NCI-H2196 (cell line): ENCODE measurements around the gene GATA1.
"Not testable (repeated sequence)": the region's sequence is repeated elsewhere in the genome, so short reads cannot be mapped to it uniquely, and the experiment has no call there.

ENCODE experiments used
- DNase-seq: peaks from one replicate; lab custom pipeline; 2025; ENCODE audit not compliant: unreplicated experiment; lab: John Stamatoyannopoulos, UW

The GATA1 gene

DNA sequence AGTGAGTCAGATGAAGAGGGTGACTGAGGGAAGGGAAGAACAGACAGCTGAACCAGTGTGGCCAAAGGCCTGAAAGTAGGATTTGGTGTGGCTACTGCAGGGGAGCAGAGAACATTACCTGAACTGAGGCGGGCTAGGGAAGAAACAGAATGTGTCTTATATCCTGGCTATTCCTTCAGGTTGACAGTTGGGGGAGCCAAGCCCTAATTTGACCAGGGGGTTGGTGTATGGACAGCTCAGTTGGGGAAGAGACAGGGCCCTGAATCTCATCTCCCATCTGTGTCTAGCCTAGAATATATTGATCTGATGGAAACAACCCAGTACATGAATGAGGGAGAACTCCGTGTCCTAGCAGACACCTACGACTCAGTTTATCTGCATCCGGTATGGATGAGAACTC lies 19.7 kb downstream of the GATA1 start:
- DNase-seq: no peak

GRCh38 chrX:48813644-48814043 lies 27.3 kb downstream of the GATA1 start:
- no peak for DNase-seq

DNA sequence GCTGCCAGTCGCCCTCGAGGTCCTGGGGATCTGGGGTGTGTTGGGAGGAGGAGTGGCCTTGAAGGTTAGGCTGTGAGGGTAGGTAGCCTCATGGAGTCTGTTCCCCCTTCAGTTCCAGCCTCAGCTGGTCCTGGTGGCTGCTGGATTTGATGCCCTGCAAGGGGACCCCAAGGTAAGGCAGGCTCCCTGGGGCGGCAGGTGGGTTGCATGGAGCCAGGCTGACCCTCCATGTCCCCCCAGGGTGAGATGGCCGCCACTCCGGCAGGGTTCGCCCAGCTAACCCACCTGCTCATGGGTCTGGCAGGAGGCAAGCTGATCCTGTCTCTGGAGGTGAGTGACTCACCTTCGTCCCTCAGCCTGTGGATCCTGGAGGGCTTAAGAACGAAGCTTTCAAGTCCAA lies 28.3 kb downstream of the GATA1 start:
- no peak for DNase-seq

- no peak for DNase-seq
Observed at GRCh38 chrX:48815266-48815665, 28.9 kb downstream of the GATA1 start.

GRCh38 chrX:48816014-48816810 lies 29.8 kb downstream of the GATA1 start:
- DNase-seq: no peak

DNA sequence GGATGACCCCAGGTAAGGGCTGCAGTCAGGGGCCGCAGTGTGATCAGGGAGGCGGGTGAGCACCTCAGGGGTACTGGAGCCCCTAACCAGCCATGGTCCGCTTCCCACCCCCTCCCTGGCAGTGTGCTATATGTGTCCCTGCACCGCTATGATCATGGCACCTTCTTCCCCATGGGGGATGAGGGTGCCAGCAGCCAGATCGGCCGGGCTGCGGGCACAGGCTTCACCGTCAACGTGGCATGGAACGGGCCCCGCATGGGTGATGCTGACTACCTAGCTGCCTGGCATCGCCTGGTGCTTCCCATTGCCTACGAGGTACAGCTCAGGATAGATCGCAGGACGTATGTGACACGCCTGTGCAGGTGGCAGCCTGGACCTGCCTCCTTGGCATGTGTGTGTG lies 31.7 kb downstream of the GATA1 start:
- DNase-seq: no peak

DNA sequence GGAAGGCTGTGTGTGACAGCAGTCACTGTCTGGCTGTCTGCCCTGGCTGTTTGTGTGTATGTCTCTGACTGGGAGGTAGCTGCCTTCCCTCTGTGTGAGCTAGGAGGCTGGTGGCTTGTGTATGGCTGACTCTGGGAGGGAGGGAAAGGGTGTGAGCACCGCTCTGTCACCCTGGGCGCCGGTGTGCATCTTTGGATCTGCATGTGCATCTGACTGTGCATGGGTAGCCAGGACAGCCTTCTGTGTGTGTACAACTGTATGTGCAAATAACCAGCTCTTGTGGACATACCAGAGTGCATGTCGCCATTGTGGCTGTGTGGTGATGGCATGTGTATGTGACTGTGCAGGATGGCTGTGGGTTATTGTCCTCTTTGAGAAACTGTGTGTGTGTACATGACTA lies 32.5 kb downstream of the GATA1 start:
- DNase-seq: no peak

GRCh38 chrX:48819394-48819793 lies 33.0 kb downstream of the GATA1 start:
- DNase-seq: not testable (repeated sequence)

DNA sequence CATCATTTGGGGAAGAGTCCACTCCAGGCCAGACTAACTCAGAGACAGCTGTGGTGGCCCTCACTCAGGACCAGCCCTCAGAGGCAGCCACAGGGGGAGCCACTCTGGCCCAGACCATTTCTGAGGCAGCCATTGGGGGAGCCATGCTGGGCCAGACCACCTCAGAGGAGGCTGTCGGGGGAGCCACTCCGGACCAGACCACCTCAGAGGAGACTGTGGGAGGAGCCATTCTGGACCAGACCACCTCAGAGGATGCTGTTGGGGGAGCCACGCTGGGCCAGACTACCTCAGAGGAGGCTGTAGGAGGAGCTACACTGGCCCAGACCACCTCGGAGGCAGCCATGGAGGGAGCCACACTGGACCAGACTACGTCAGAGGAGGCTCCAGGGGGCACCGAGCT lies 36.7 kb downstream of the GATA1 start:
- DNase-seq: no peak

- DNase-seq: no peak
Observed at GRCh38 chrX:48824066-48824465, 37.7 kb downstream of the GATA1 start.

- DNase-seq: no peak
Observed at GRCh38 chrX:48826135-48826875, 39.9 kb downstream of the GATA1 start, which contains the start of gene ERAS. Gene ERAS, plus strand, starts transcription at chrX:48826513. Its CDS starts 2,611 bp downstream, at chrX:48829124.

GRCh38 chrX:48826876-48827653 lies 40.7 kb downstream of the GATA1 start:
- no peak for DNase-seq

DNA sequence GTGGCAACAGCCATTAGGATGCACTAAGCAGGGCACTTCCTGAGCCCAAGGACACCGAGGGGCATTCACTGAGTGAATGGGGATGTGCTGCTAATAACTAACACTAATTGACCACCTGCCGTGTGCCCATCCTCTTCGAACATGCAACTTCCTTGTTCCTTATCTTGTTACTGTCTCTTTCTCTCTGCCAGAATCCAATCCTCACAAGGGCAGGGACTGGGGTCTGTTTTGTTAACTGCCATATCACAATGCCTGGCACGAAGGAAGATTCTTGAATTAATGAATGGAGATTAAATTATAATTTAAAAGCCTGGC lies 41.2 kb downstream of the GATA1 start:
- DNase-seq: no peak

DNA sequence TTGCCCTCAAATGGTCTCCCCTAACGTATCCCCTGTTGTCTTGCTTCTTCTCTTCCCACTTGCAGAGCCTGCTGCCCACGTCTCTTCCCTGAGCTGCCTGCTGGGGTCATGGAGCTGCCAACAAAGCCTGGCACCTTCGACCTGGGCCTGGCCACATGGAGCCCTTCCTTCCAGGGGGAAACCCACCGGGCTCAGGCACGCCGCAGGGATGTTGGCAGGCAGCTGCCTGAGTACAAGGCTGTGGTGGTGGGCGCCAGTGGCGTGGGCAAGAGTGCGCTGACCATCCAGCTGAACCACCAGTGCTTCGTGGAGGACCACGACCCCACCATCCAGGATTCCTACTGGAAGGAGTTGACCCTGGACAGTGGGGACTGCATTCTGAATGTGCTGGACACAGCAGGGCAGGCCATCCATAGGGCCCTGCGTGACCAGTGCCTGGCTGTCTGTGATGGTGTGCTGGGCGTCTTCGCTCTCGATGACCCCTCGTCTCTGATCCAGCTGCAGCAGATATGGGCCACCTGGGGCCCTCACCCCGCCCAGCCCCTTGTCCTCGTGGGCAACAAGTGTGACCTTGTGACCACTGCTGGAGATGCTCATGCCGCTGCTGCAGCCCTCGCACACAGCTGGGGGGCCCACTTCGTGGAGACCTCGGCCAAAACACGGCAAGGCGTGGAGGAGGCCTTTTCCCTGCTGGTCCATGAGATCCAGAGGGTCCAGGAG lies 42.8 kb downstream of the GATA1 start:
- DNase-seq: no peak

GRCh38 chrX:48831136-48831908 lies 44.9 kb downstream of the GATA1 start:
- DNase-seq: no peak

GRCh38 chrX:48831909-48832291 lies 45.5 kb downstream of the GATA1 start:
- no peak for DNase-seq

DNA sequence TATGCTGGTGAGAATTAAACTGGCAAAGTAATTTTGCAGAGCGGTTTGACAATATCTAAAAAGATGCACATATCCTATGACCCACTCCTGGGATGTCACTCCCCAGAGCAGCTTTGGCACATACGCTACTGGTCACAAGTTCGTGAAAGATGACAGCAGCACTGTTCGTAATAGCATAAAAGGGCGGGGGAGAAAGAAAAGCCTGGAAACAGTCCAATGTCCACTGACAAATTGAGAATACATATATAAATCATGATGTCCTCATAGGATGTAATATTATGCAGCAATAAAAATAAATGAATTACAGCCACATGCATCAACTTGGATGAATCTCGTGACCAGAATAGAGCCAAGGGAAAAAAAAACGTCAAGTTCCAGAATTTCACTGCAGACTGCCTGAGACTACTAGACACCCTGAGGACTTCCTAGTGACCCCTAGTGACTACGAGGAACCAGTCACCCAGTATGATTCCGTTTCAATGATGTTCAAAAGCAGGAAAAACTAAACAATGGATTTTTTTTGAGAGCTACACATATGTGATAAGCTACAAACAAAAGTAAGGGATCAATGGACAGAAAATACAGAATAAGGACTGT lies 47.2 kb downstream of the GATA1 start:
- no peak for DNase-seq

- DNase-seq: no peak
Observed at GRCh38 chrX:48834383-48834709, 48.0 kb downstream of the GATA1 start.

GRCh38 chrX:48835524-48836329 lies 49.3 kb downstream of the GATA1 start, which contains the start of gene PCSK1N:
Gene PCSK1N, minus strand, starts transcription at chrX:48835610. Its CDS starts 78 bp downstream, at chrX:48835532.
- peak; percentile 83 for DNase-seq
